ENCODE measurements around the gene OR2D2.
"Not testable (repeated sequence)": the region's sequence is repeated elsewhere in the genome, so short reads cannot be mapped to it uniquely, and the experiment has no call there.

OR2D2 gene

GRCh38 chr11:6911948-6912347 is 19.6 kb upstream of the OR2D2 start:
- no peak for DNase-seq (ENCODE audit: insufficient read length)
- FAIRE-seq = no peak
- TF ChIP-seq POLR2AphosphoS5 (IDR thresholded peaks at IDR 0.05; ENCODE audit: low read depth, low read length) = no peak

DNA sequence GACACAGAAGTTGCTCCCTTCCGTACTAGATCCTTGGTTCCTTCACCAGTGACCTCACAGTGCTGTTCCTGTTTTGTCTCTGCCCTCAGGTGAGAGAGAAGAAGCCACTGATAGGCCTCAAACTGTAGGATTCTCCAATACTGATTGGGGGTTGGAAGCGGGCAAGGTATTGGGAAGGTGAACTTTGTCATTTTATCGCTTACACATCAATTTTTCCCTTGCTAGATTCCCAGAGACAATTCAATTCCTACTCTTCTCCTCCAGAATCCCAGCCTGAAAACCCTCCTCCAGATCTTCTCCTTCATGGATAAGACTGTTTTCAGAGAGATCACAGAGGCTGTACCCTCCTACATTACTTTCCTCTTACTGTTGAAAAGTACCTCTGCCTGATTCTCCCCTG is 19.1 kb upstream of the OR2D2 start:
- TF ChIP-seq POLR2A (IDR thresholded peaks at IDR 0.05; ENCODE audit: low read depth, low read length) (no peak), POLR2AphosphoS5 (IDR thresholded peaks at IDR 0.05; ENCODE audit: low read depth, low read length) (no peak), TAF1 (IDR thresholded peaks at IDR 0.05; ENCODE audit: borderline replicate concordance, low read depth, low read length) (no peak)
- FAIRE-seq = peak; percentile 81
- no peak for DNase-seq (ENCODE audit: insufficient read length)

GRCh38 chr11:6904804-6905203 is 12.5 kb upstream of the OR2D2 start:
- FAIRE-seq; DNase-seq (ENCODE audit: insufficient read length): not testable (repeated sequence)

GRCh38 chr11:6900327-6900999 is 8.2 kb upstream of the OR2D2 start:
- DNase-seq (ENCODE audit: insufficient read length) (no peak), FAIRE-seq (no peak)
- TF ChIP-seq POLR2A (IDR thresholded peaks at IDR 0.05; ENCODE audit: low read depth, low read length) (no peak), POLR2AphosphoS5 (IDR thresholded peaks at IDR 0.05; ENCODE audit: low read depth, low read length) (no peak), TAF1 (IDR thresholded peaks at IDR 0.05; ENCODE audit: borderline replicate concordance, low read depth, low read length) (no peak)

GRCh38 chr11:6898911-6899310 is 6.6 kb upstream of the OR2D2 start:
- TF ChIP-seq POLR2AphosphoS5 (IDR thresholded peaks at IDR 0.05; ENCODE audit: low read depth, low read length) (no peak), TAF1 (IDR thresholded peaks at IDR 0.05; ENCODE audit: borderline replicate concordance, low read depth, low read length) (no peak), POLR2A (IDR thresholded peaks at IDR 0.05; ENCODE audit: low read depth, low read length) (no peak)
- DNase-seq (ENCODE audit: insufficient read length) (no peak), FAIRE-seq (no peak)

DNA sequence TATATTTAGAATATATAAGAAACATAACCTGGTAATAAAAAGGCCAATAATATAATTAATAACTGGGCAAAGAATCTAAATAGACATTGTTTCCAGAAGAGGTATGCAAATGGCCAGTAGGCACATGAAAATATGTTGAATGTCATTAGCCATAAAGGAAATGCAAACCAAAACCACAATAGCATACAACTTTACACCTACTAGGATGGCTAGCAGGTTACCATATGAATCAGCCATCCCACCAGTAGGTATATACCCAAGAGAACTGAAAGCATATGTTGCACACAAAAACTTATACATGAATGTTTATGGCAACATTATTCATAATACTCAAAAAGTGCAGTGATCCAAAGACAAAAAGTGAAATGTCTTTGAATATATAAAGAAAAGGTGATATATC is 2.7 kb upstream of the OR2D2 start:
- DNase-seq (ENCODE audit: insufficient read length) = no peak
- peak; percentile 83 for FAIRE-seq
- no peak for TF ChIP-seq POLR2A (IDR thresholded peaks at IDR 0.05; ENCODE audit: low read depth, low read length)
- no peak for TF ChIP-seq POLR2AphosphoS5 (IDR thresholded peaks at IDR 0.05; ENCODE audit: low read depth, low read length)
- no peak for TF ChIP-seq TAF1 (IDR thresholded peaks at IDR 0.05; ENCODE audit: borderline replicate concordance, low read depth, low read length)

DNA sequence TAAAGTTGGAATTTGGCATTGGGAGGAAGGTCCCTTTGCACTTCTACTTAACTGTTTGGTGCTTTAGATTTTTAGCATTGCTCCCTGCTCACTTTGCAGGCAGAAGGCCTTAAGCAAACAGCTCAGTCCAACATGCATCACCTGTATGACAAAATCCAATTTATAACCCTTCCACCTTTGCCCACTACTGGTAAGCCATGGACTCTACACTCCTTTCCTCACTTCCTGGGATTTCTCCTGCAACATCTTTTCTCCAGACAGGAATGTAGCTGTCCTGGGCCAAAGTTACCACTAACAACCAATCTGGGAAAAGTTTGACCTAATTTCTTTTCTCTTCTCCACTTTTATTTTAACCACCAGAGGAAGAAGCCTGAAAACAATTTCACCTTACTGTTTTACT is 1.8 kb upstream of the OR2D2 start:
- no peak for DNase-seq (ENCODE audit: insufficient read length)
- FAIRE-seq = peak; percentile 76
- no peak for TF ChIP-seq POLR2AphosphoS5 (IDR thresholded peaks at IDR 0.05; ENCODE audit: low read depth, low read length)
- no peak for TF ChIP-seq TAF1 (IDR thresholded peaks at IDR 0.05; ENCODE audit: borderline replicate concordance, low read depth, low read length)
- no peak for TF ChIP-seq POLR2A (IDR thresholded peaks at IDR 0.05; ENCODE audit: low read depth, low read length)

DNA sequence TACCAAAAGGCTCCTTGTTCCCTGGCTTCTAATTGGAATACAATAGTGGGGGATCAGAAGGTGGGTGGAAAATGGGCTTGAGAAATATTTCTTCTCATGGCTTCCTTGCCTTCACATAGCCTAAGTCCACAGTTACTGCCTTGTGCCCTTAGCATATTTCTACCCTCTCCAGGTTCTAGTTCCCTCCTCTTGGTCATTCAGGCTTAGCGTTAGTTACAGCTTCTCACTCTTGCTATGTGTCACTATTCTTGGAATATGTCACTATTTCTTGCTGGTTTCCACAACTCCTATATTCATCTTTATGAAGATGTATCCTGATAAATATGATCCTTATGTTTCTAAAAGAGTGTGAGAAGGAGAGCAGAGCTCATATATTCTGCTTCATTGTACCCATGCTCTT is 2.5 kb downstream of the OR2D2 start:
- no peak for TF ChIP-seq POLR2A (IDR thresholded peaks at IDR 0.05; ENCODE audit: low read depth, low read length)
- TF ChIP-seq POLR2AphosphoS5 (IDR thresholded peaks at IDR 0.05; ENCODE audit: low read depth, low read length) = no peak
- TF ChIP-seq TAF1 (IDR thresholded peaks at IDR 0.05; ENCODE audit: borderline replicate concordance, low read depth, low read length) = no peak
- FAIRE-seq (no peak), DNase-seq (ENCODE audit: insufficient read length) (no peak)

DNA sequence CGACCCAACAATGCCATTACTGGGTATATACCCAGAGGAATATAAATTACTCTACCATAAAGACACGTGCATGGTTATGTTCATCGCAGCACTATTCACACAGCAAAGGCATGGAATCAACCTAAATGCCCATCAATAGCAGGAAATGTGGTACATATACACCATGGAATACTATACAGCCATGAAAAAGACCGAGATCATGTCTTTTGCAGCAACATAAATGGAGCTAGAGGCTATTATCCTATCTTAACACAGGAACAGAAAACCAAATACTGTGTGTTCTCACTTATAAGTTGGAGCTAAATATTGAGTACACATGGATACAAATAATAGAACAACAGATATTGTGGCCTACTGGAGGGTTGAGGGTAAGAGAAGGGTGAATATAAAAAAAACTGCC is 3.5 kb downstream of the OR2D2 start:
- DNase-seq (ENCODE audit: insufficient read length) = no peak
- FAIRE-seq = peak; percentile 30
- TF ChIP-seq POLR2AphosphoS5 (IDR thresholded peaks at IDR 0.05; ENCODE audit: low read depth, low read length) (no peak), TAF1 (IDR thresholded peaks at IDR 0.05; ENCODE audit: borderline replicate concordance, low read depth, low read length) (no peak), POLR2A (IDR thresholded peaks at IDR 0.05; ENCODE audit: low read depth, low read length) (no peak)

DNA sequence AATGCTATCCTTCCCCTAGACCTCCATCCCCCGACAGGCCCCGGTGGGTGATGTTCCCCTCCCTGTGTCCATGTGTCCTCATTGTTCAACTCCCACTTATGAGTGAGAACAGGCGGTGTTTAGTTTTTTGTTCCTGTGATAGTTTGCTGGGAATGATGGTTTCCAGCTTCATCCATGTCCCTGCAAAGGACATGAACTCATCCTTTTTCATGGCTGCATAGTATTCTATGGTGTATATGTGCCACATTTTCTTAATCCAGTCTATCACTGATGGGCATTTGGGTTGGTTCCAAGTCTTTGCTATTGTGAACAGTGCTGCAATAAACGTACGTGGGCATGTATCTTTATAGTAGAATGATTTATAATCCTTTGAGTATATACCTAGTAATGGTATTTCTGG is 4.6 kb downstream of the OR2D2 start:
- DNase-seq (ENCODE audit: insufficient read length); FAIRE-seq: not testable (repeated sequence)

DNA sequence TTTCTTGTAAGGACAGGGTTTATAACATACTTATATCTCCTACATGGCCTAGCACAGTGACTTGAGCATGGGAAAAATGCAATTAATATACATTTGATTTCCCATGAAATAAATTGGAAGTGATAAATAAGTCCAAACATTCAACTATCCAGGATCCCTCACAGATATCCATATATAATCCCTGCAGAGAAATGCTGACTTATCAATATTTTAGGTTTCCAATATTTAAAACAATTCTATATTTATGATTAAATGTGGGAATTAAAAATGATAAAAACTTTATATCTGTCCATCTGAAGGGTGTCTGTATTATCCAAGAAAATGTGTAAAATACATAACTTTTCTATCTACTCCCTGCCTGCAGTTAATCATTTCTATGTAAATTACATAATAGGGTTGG is 9.5 kb downstream of the OR2D2 start:
- no peak for FAIRE-seq
- no peak for TF ChIP-seq POLR2AphosphoS5 (IDR thresholded peaks at IDR 0.05; ENCODE audit: low read depth, low read length)
- TF ChIP-seq POLR2A (IDR thresholded peaks at IDR 0.05; ENCODE audit: low read depth, low read length) = no peak
- TF ChIP-seq TAF1 (IDR thresholded peaks at IDR 0.05; ENCODE audit: borderline replicate concordance, low read depth, low read length) = no peak
- no peak for DNase-seq (ENCODE audit: insufficient read length)

DNA sequence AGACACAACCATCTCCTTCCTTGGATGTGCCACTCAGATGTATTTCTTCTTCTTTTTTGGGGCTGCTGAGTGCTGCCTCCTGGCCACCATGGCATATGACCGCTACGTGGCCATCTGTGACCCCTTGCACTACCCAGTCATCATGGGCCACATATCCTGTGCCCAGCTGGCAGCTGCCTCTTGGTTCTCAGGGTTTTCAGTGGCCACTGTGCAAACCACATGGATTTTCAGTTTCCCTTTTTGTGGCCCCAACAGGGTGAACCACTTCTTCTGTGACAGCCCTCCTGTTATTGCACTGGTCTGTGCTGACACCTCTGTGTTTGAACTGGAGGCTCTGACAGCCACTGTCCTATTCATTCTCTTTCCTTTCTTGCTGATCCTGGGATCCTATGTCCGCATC is 15.4 kb downstream of the OR2D2 start:
- TF ChIP-seq POLR2AphosphoS5 (IDR thresholded peaks at IDR 0.05; ENCODE audit: low read depth, low read length) (no peak), TAF1 (IDR thresholded peaks at IDR 0.05; ENCODE audit: borderline replicate concordance, low read depth, low read length) (no peak), POLR2A (IDR thresholded peaks at IDR 0.05; ENCODE audit: low read depth, low read length) (no peak)
- FAIRE-seq (no peak), DNase-seq (ENCODE audit: insufficient read length) (no peak)

- TF ChIP-seq POLR2A (IDR thresholded peaks at IDR 0.05; ENCODE audit: low read depth, low read length) (no peak), POLR2AphosphoS5 (IDR thresholded peaks at IDR 0.05; ENCODE audit: low read depth, low read length) (no peak), TAF1 (IDR thresholded peaks at IDR 0.05; ENCODE audit: borderline replicate concordance, low read depth, low read length) (no peak)
- DNase-seq (ENCODE audit: insufficient read length) = no peak
- FAIRE-seq = no peak
Measured at GRCh38 chr11:6876325-6876724, 16.0 kb downstream of the OR2D2 start, which contains the start of gene OR10A4. Gene OR10A4, plus strand, starts transcription at chr11:6876625. Its CDS starts 23 bp downstream, at chr11:6876648.
